Colonic mucosa (tissue), 4 donors: ENCODE measurements around the gene GNAL. TPM values are rescaled to one million over a fixed set of nuclear protein-coding genes. Genes with fewer than 3 reads are reported as not detected.

Experiments used
- DNase-seq: peaks from one replicate; pipeline ENCODE4 v3.0.0-alpha.2; 2020
- H3K27ac ChIP-seq: fragments of 200-600 bp; one replicate; pipeline ENCODE4 v1.8.0; 2021
- H3K27me3 ChIP-seq: fragments of 200-600 bp; one replicate; pipeline ENCODE4 v1.8.0; 2021
- H3K36me3 ChIP-seq: fragments of 200-600 bp; one replicate; pipeline ENCODE4 v1.8.0; 2021
- H3K4me1 ChIP-seq: fragments of 200-600 bp; one replicate; pipeline ENCODE4 v1.8.0; 2021; ENCODE audit warnings: mild to moderate bottlenecking
- H3K4me3 ChIP-seq: fragments of 200-600 bp; one replicate; pipeline ENCODE4 v1.8.0; 2021
- H3K9ac ChIP-seq, 2 donors: one replicate each; pipeline ENCODE4 v1.7.0; 2013; ENCODE audit warnings: control low read depth in 2 of 2, low read depth in 2 of 2, low read length in 2 of 2
- H3K9me3 ChIP-seq: fragments of 200-600 bp; one replicate; pipeline ENCODE4 v1.8.0; 2021
- intact Hi-C: fragments of 100-400 bp; cut with DNase I; formaldehyde crosslinking; loops from one replicate; pipeline ENCODE4 v1.14.1; 2022
- total RNA-seq, 2 donors: library from RNA; stranded (reverse); fragmentation: NEBNext Ultra II Directional in 1 of 2; extraction: Animal tissue kit (Norgen Biotek cat#: 25700) in 1 of 2; gene quantifications; one replicate each; pipeline ENCODE4 v1.2.1, GENCODE V29; 2021
- TF ChIP-seq, protein P1 (sequence below): fragments of 200-600 bp; IDR thresholded peaks from one replicate; pipeline ENCODE4 v1.8.0; 2022; ENCODE audit warnings: antibody characterized with exemption, mild to moderate bottlenecking
- donor health status: healthy.
- donor health status: DM: no; HTN: no; CAD: no.
- donor health status: DM: no; HTN: no; CAD: no.

GNAL gene
- total RNA-seq, 2 donors from 2014 or later, result 2.0 to 2.6 TPM

DNA sequence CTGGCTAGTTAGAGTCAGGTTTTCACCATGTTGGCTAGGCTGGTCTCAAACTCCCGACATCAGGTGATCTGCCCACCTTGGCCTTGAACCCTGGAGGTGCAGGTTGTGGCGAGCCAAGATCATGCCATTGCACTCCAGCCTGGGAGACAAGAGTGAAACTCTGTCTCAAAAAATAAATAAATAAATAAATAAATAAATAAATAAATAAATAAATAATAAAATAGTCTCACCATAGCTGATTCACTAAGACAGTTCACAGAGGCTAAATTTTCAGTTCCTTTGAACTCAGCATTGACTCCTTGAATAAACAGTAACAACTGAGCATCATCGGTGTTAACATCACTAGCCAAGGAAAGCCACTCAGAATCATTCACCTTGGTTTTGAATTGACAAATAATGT is 32.7 kb downstream of the GNAL start:
- H3K9ac ChIP-seq, result no peak overlapping the region
- H3K4me3 ChIP-seq, result no peak overlapping the region
- H3K36me3 ChIP-seq, result no peaks in the 10 kb centered on the region
- intact Hi-C loops, result loop anchor here (10.0 kb wide), 1 partner anchor 67 kb away; no protein-coding TSS in a partner anchor
- H3K27me3 ChIP-seq, result no peaks in the 10 kb centered on the region
- TF ChIP-seq, protein P1, sequence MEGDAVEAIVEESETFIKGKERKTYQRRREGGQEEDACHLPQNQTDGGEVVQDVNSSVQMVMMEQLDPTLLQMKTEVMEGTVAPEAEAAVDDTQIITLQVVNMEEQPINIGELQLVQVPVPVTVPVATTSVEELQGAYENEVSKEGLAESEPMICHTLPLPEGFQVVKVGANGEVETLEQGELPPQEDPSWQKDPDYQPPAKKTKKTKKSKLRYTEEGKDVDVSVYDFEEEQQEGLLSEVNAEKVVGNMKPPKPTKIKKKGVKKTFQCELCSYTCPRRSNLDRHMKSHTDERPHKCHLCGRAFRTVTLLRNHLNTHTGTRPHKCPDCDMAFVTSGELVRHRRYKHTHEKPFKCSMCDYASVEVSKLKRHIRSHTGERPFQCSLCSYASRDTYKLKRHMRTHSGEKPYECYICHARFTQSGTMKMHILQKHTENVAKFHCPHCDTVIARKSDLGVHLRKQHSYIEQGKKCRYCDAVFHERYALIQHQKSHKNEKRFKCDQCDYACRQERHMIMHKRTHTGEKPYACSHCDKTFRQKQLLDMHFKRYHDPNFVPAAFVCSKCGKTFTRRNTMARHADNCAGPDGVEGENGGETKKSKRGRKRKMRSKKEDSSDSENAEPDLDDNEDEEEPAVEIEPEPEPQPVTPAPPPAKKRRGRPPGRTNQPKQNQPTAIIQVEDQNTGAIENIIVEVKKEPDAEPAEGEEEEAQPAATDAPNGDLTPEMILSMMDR, result no peak
- H3K9me3 ChIP-seq, result no peaks in the 10 kb centered on the region
- no peak for DNase-seq
- no peaks in the 10 kb centered on the region for H3K4me1 ChIP-seq
- no peak overlapping the region for H3K27ac ChIP-seq

DNA sequence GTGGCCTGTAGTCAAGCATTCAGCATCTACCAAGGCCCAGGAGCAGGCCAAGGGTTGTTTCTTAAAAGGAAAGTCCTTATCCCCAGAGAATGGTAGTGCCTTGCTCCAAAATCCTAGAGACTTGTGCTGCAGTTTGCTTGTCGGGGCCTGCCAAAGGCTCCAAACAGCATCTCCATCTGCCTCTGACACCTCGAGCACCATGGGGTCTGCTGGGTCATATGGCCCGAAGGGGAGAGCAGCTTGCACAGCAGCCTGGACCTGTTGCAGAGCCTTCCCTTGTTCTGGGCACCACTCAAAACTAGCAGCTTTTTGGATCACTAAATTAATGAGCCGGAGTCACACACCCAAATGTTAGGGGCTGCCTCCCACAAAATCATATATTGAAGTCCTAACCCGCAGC is 35.7 kb downstream of the GNAL start:
- H3K9me3 ChIP-seq, result no peaks in the 10 kb centered on the region
- no peak overlapping the region for H3K4me3 ChIP-seq
- H3K4me1 ChIP-seq, result no peaks in the 10 kb centered on the region
- no peaks in the 10 kb centered on the region for H3K27me3 ChIP-seq
- no peak for DNase-seq
- H3K27ac ChIP-seq, result no peak overlapping the region
- intact Hi-C loops, result loop anchor here (5.0 to 10.0 kb wide), 2 partner anchors 70 to 308 kb away; no protein-coding TSS in a partner anchor
- no peak overlapping the region for H3K9ac ChIP-seq
- TF ChIP-seq, protein P1, result no peak
- H3K36me3 ChIP-seq, result no peaks in the 10 kb centered on the region

DNA sequence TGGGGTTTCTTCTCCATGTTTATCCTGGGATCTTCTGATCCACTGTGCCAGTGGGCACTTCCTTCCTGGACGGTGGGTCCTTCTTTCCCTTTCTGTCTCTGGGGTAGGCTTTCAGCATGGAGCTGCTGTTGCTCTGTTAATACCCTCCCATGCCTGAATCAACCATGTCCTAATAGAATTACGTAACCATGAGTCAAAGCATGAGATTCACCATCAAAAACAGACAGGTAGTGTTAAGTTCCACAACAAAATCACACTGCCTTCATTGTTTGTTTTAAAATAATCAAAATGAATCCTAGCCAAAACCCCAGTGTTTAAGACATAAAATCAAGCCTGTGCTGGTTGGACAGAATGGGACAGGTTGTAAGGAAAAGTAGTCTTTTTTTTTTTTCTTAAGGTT is 37.5 kb downstream of the GNAL start:
- no peak overlapping the region for H3K4me3 ChIP-seq
- no peaks in the 10 kb centered on the region for H3K4me1 ChIP-seq
- no peaks in the 10 kb centered on the region for H3K36me3 ChIP-seq
- intact Hi-C loops, result loop anchor here (5.0 to 10.0 kb wide), 2 partner anchors 72 to 306 kb away; no protein-coding TSS in a partner anchor
- TF ChIP-seq, protein P1, result no peak
- no peak overlapping the region for H3K27ac ChIP-seq
- no peaks in the 10 kb centered on the region for H3K9me3 ChIP-seq
- H3K27me3 ChIP-seq, result no peaks in the 10 kb centered on the region
- no peak for DNase-seq
- H3K9ac ChIP-seq, result no peak overlapping the region

DNA sequence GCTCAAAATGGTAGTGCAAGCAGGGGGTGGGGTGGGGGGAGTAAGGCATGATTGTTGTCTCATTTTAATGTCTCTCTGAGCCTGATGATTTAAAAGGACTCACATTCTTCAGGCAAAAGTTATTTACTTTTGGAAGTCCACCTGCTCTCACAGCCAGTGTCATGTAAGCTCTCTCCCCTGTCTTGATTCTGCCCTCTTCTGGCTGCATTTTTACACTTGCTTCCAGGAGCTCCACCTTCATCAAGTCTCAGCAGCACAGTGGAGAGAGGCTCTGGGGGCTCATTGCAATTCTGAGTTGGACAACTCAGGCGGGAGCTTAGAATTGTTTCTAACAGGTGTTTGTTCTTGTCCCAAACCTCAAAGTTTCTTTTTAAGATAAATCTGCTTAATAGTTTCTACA is 39.2 kb downstream of the GNAL start:
- Histone ChIP-seq H3K4me1 (no peaks in the 10 kb centered on the region), H3K27me3 (no peaks in the 10 kb centered on the region), H3K4me3 (no peak overlapping the region), H3K27ac (no peak overlapping the region), H3K9ac (no peak overlapping the region), H3K9me3 (no peaks in the 10 kb centered on the region), H3K36me3 (no peaks in the 10 kb centered on the region)
- intact Hi-C loops, result loop anchor here (5.0 to 10.0 kb wide), 2 partner anchors 73 to 304 kb away; no protein-coding TSS in a partner anchor
- TF ChIP-seq, protein P1, result no peak
- DNase-seq, result no peak

DNA sequence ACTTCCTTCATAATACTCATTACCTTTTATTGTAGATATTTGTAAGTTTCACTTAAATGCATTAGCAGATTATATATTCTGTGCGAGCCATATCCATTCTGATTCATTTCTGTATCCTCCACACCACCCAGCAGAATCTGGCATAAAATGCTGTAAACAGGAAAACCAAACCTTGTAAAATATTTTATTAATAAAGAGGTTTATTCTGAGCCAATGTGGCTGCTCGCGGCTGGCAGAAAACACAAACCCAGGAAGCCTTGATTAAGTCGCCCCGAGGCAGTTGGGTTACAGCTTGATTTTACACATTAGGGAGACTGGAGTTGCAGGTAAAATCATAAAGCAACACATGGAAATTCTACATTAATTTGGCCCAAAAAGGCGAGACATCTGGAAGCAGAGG is 40.5 kb downstream of the GNAL start:
- no peak for DNase-seq
- intact Hi-C loops, result loop anchor here (5.0 to 10.0 kb wide), 2 partner anchors 75 to 303 kb away; no protein-coding TSS in a partner anchor
- Histone ChIP-seq H3K9ac (no peak overlapping the region), H3K27ac (no peak overlapping the region), H3K4me3 (no peak overlapping the region), H3K9me3 (no peaks in the 10 kb centered on the region), H3K4me1 (no peaks in the 10 kb centered on the region), H3K27me3 (no peaks in the 10 kb centered on the region), H3K36me3 (no peaks in the 10 kb centered on the region)
- TF ChIP-seq, protein P1, result no peak
